WTC11 (cell line): ENCODE measurements around the gene ACTC1. TPM values are rescaled to one million over a fixed set of nuclear protein-coding genes. Genes with fewer than 3 reads are reported as not detected.

Experiments
- ATAC-seq: fragments of 200-7000 bp; cut with Tn5 transposase; 2 replicates; pipeline ENCODE4 v1.10.0; 2021; ENCODE audit warnings: mild to moderate bottlenecking, moderate library complexity
- CTCF ChIA-PET: fragments of 300-600 bp; sonication (Branson Sonifier 250); formaldehyde crosslinking; loops from one replicate; lab custom pipeline; 2021; ENCODE audit warnings: antibody characterized with exemption; lab: Charles Lee
- POLR2A ChIA-PET: fragments of 350-600 bp; sonication (Branson Sonifier 250); formaldehyde crosslinking; loops from one replicate; lab custom pipeline; 2021; ENCODE audit warnings: antibody characterized with exemption; lab: Charles Lee
- DNase-seq: peaks from one replicate; pipeline ENCODE4 v3.0.0; 2021; ENCODE audit warnings: low spot score
- H3K27ac Mint-ChIP-seq: 2 replicates; pipeline ENCODE4 v1.8.0; 2021; ENCODE audit warnings: mixed read lengths
- H3K27me3 Mint-ChIP-seq: 2 replicates; pipeline ENCODE4 v1.8.0; 2021; ENCODE audit warnings: low read depth, mild to moderate bottlenecking, moderate library complexity, mixed read lengths
- H3K36me3 Mint-ChIP-seq: 2 replicates; pipeline ENCODE4 v1.8.0; 2021; ENCODE audit warnings: mixed read lengths
- H3K4me1 Mint-ChIP-seq: 2 replicates; pipeline ENCODE4 v1.8.0; 2022; ENCODE audit warnings: mixed read lengths
- H3K4me3 Mint-ChIP-seq: 2 replicates; pipeline ENCODE4 v1.8.0; 2021; ENCODE audit warnings: mild to moderate bottlenecking, moderate library complexity, mixed read lengths
- H3K9me3 Mint-ChIP-seq: 2 replicates; pipeline ENCODE4 v1.8.0; 2021; ENCODE audit warnings: mixed read lengths
- ARID4B ChIP-seq: sonication (generic); formaldehyde crosslinking; IDR thresholded peaks from 2 replicates; pipeline ENCODE4 v1.8.0; 2023; ENCODE audit warnings: missing genetic modification reagents, mild to moderate bottlenecking, borderline replicate concordance
- CTCF ChIP-seq: fragments of 200-600 bp; IDR thresholded peaks from 2 replicates; pipeline ENCODE4 v1.8.0; 2022; ENCODE audit warnings: antibody characterized with exemption
- GABPB1 ChIP-seq: sonication (generic); formaldehyde crosslinking; IDR thresholded peaks from 2 replicates; pipeline ENCODE4 v1.8.1; 2023; ENCODE audit warnings: mild to moderate bottlenecking, missing genetic modification reagents
- IRF2 ChIP-seq: sonication (generic); formaldehyde crosslinking; IDR thresholded peaks from 2 replicates; pipeline ENCODE4 v1.8.0; 2022; ENCODE audit warnings: low read depth, missing genetic modification reagents, borderline replicate concordance
- KAT7 ChIP-seq: sonication (generic); formaldehyde crosslinking; IDR thresholded peaks from 2 replicates; pipeline ENCODE4 v1.8.1; 2023; ENCODE audit warnings: missing genetic modification reagents, mild to moderate bottlenecking, borderline replicate concordance
- NFYB ChIP-seq: sonication (generic); formaldehyde crosslinking; conservative IDR thresholded peaks from 2 replicates; pipeline ENCODE4 v1.8.0; 2022; ENCODE audit warnings: low read depth, missing genetic modification reagents
- NR1H2 ChIP-seq: sonication (generic); formaldehyde crosslinking; IDR thresholded peaks from 2 replicates; pipeline ENCODE4 v1.9.0; 2021; ENCODE audit warnings: mild to moderate bottlenecking, moderate library complexity, missing genetic modification reagents
- PREB ChIP-seq: sonication (generic); formaldehyde crosslinking; IDR thresholded peaks from 2 replicates; pipeline ENCODE4 v1.8.1; 2022; ENCODE audit warnings: mild to moderate bottlenecking, missing genetic modification reagents, moderate library complexity, borderline replicate concordance
- RORB ChIP-seq: fragments of 250-450 bp; sonication (Bioruptor Pico); IDR thresholded peaks from 2 replicates; pipeline ENCODE4 v1.9.0; 2021; ENCODE audit warnings: mild to moderate bottlenecking
- SMAD3 ChIP-seq: sonication (generic); formaldehyde crosslinking; IDR thresholded peaks from 2 replicates; pipeline ENCODE4 v1.8.0; 2022; ENCODE audit warnings: missing genetic modification reagents, mild to moderate bottlenecking, borderline replicate concordance
- SMAD4 ChIP-seq: sonication (generic); formaldehyde crosslinking; IDR thresholded peaks from 2 replicates; pipeline ENCODE4 v1.8.0; 2022; ENCODE audit warnings: mild to moderate bottlenecking, missing genetic modification reagents
- TP53 ChIP-seq: sonication (generic); formaldehyde crosslinking; IDR thresholded peaks from 2 replicates; pipeline ENCODE4 v1.8.1; 2023; ENCODE audit warnings: mild to moderate bottlenecking, missing genetic modification reagents
- ZNF121 ChIP-seq: sonication (generic); formaldehyde crosslinking; IDR thresholded peaks from 2 replicates; pipeline ENCODE4 v1.8.0; 2023; ENCODE audit warnings: missing genetic modification reagents
- ZNF317 ChIP-seq: sonication (generic); formaldehyde crosslinking; IDR thresholded peaks from 2 replicates; pipeline ENCODE4 v1.8.1; 2023; ENCODE audit warnings: low read depth, mild to moderate bottlenecking, moderate library complexity, missing genetic modification reagents, borderline replicate concordance
- total RNA-seq: library from RNA; stranded (reverse); gene quantifications from 3 replicates; pipeline ENCODE4 v1.2.3, GENCODE V29; 2021
- TF ChIP-seq, protein P1 (sequence below): sonication (generic); formaldehyde crosslinking; IDR thresholded peaks from 2 replicates; pipeline ENCODE4 v1.8.1; 2022; ENCODE audit warnings: low read depth, missing genetic modification reagents, borderline replicate concordance
- TF ChIP-seq, protein P2 (sequence below): sonication (generic); formaldehyde crosslinking; conservative IDR thresholded peaks from 2 replicates; pipeline ENCODE4 v1.8.1; 2022; ENCODE audit warnings: mild to moderate bottlenecking, missing genetic modification reagents

The ACTC1 gene
- total RNA-seq, 1 experiment from 2014 or later: 12.6 TPM

GRCh38 chr15:34793071-34793470 is 2.3 kb downstream of the ACTC1 start (continued):
- no peak for TF ChIP-seq ZNF121 (CRISPR knock-in tag)
- TF ChIP-seq, protein P1, sequence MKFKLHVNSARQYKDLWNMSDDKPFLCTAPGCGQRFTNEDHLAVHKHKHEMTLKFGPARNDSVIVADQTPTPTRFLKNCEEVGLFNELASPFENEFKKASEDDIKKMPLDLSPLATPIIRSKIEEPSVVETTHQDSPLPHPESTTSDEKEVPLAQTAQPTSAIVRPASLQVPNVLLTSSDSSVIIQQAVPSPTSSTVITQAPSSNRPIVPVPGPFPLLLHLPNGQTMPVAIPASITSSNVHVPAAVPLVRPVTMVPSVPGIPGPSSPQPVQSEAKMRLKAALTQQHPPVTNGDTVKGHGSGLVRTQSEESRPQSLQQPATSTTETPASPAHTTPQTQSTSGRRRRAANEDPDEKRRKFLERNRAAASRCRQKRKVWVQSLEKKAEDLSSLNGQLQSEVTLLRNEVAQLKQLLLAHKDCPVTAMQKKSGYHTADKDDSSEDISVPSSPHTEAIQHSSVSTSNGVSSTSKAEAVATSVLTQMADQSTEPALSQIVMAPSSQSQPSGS: no peak
- no peak for TF ChIP-seq SMAD4 (CRISPR knock-in tag)
- TF ChIP-seq ARID4B: no peak
- TF ChIP-seq TP53 (CRISPR knock-in tag): no peak
- no peak for TF ChIP-seq ZNF317 (CRISPR knock-in tag)
- TF ChIP-seq CTCF: no peak
- TF ChIP-seq NR1H2: no peak
- no peak for TF ChIP-seq SMAD3 (CRISPR knock-in tag)

DNA sequence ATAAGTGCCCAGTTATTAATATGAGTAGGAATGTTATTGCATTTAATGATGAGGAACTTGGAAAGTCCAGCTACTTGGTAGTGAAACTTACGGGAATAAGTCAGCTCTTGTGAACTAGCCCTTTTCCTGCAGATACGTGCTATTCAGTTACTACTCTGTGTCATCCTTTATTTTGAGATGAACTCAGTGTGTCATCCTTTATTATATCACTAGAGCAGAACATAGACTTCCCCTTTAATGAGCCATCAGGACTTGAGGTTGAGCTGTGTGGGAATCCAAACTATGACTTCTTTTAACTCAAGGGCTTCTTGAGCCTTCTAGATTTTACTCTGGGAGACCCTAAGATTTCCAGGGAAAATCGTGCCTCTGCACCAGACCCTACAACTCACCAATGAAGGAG is 3.6 kb downstream of the ACTC1 start:
- DNase-seq (no peak), ATAC-seq (no peak)
- ChIA-PET CTCF (no interaction called here), POLR2A (no interaction called here)
- Mint-ChIP-seq H3K9me3 (no peaks in the 10 kb centered on the region), H3K27ac (no peak overlapping the region), H3K36me3 (no peaks in the 10 kb centered on the region), H3K4me3 (no peak overlapping the region), H3K27me3 (peaks cover 30% of the 10 kb centered on the region), H3K4me1 (no peaks in the 10 kb centered on the region)
- TF ChIP-seq, protein P2, sequence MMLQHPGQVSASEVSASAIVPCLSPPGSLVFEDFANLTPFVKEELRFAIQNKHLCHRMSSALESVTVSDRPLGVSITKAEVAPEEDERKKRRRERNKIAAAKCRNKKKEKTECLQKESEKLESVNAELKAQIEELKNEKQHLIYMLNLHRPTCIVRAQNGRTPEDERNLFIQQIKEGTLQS (CRISPR knock-in tag): no peak
- TF ChIP-seq, protein P1: no peak
- TF ChIP-seq PREB (CRISPR knock-in tag): no peak
- no peak for TF ChIP-seq KAT7 (CRISPR knock-in tag)
- no peak for TF ChIP-seq IRF2 (CRISPR knock-in tag)
- TF ChIP-seq NFYB (CRISPR knock-in tag): no peak
- TF ChIP-seq RORB (CRISPR knock-in tag): no peak
- no peak for TF ChIP-seq GABPB1 (CRISPR knock-in tag)
